Left lung (tissue), 10 donors: ENCODE results near the gene RHOU. TPM values are rescaled to one million over a fixed set of nuclear protein-coding genes. Genes with fewer than 3 reads are reported as not detected.

Source experiments
- ATAC-seq: fragments of 200-7000 bp; cut with Tn5 transposase; one replicate; pipeline ENCODE4 v1.9.1; 2020; ENCODE audit warnings: moderate library complexity
- DNase-seq, 4 donors: peaks; one replicate each; pipeline ENCODE4 v3.0.0-alpha.2; 2013 to 2020
- H3K27ac ChIP-seq, 2 donors: fragments of 200-600 bp; sonication (generic) in 1 of 2; one replicate each; pipeline versions ENCODE4 v1.5.0 to v1.8.0; 2020 to 2021
- H3K27me3 ChIP-seq, 2 donors: fragments of 200-600 bp; sonication (generic) in 1 of 2; one replicate each; pipeline versions ENCODE4 v1.5.0 to v1.8.0; 2020 to 2021
- H3K36me3 ChIP-seq, 2 donors: fragments of 200-600 bp; sonication (generic) in 1 of 2; one replicate each; pipeline versions ENCODE4 v1.5.0 to v1.8.0; 2020 to 2021
- H3K4me1 ChIP-seq, 2 donors: fragments of 200-600 bp; one replicate each; pipeline ENCODE4 v1.8.0; 2021
- H3K4me3 ChIP-seq, 2 donors: fragments of 200-600 bp; sonication (generic) in 1 of 2; one replicate each; pipeline versions ENCODE4 v1.5.0 to v1.8.0; 2020 to 2021; ENCODE audit warnings: mild to moderate bottlenecking in 1 of 2
- H3K9me3 ChIP-seq, 2 donors: fragments of 200-600 bp; sonication (generic) in 1 of 2; one replicate each; pipeline versions ENCODE4 v1.5.0 to v1.8.0; 2020 to 2021
- intact Hi-C, 2 donors: fragments of 100-400 bp; cut with DNase I; formaldehyde crosslinking; loops; one replicate each; pipeline versions ENCODE4 v1.11.2 to v1.14.2; 2022
- polyA plus RNA-seq, 6 donors: library from polyadenylated mRNA; unstranded; fragments of 120-200 nt; gene quantifications; one replicate each; pipeline ENCODE4 v1.2.1, GENCODE V29; 2013; ENCODE audit not compliant: insufficient read length in 6 of 6
- total RNA-seq, 2 donors: library from RNA; stranded (reverse); fragmentation: NEBNext Ultra II Directional; extraction: Animal tissue kit (Norgen Biotek cat#: 25700); gene quantifications; one replicate each; pipeline ENCODE4 v1.2.1, GENCODE V29; 2021
- TF ChIP-seq, protein P1 (sequence below), 2 donors: fragments of 200-600 bp; sonication (generic) in 1 of 2; IDR thresholded peaks; one replicate each; pipeline versions ENCODE4 v1.5.0 to v1.8.0; 2021; ENCODE audit warnings: antibody characterized with exemption in 2 of 2
- donor health status: DM: no; HTN: yes; CAD: no.
- donor health status: DM: no; HTN: no; CAD: no.

The RHOU gene
- total and polyA plus RNA-seq, 8 donors = 18.1 to 69.4 (median 59.7) TPM

DNA sequence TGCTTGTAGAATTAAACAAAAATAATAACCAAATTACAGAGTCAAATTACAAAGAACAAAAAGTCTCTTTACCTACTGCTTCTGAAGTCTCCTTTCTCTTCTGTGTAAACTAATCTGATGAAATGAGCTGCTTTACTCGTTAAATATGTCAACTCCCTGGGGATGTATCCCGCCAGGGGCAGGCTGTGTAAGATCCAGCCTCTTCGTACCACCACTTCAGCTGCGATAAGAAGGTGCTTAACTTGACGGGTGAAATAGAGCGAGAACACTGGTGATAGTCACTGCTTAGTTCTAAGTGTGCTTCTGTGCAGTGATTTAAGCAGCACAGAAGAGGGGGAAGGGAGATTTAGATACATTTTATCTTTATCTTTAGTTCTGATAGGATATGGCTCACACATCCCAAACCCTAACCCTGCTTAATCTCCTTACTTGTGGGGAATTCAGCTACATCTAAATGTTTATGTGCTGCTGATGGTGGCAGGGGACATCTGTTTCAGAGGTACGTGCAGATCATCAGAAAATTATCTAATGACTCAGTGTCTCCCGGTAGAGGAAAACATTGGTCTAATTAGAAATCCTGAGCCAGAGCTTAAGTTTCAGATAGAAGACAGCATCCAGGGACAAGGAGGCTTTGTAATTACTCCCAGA is 46.0 kb downstream of the RHOU start:
- DNase-seq (peak in 1 of 4 donors; percentile 49), ATAC-seq (peak; percentile 89)
- Histone ChIP-seq H3K27ac (no peak overlapping the region), H3K36me3 (no peaks in the 10 kb centered on the region), H3K27me3 (no peaks in the 10 kb centered on the region), H3K4me3 (no peak overlapping the region), H3K4me1 (peaks cover 0 to 22% of the 10 kb centered on the region in 2 donors), H3K9me3 (no peaks in the 10 kb centered on the region)
- intact Hi-C loops = no loop called here
- TF ChIP-seq, protein P1, sequence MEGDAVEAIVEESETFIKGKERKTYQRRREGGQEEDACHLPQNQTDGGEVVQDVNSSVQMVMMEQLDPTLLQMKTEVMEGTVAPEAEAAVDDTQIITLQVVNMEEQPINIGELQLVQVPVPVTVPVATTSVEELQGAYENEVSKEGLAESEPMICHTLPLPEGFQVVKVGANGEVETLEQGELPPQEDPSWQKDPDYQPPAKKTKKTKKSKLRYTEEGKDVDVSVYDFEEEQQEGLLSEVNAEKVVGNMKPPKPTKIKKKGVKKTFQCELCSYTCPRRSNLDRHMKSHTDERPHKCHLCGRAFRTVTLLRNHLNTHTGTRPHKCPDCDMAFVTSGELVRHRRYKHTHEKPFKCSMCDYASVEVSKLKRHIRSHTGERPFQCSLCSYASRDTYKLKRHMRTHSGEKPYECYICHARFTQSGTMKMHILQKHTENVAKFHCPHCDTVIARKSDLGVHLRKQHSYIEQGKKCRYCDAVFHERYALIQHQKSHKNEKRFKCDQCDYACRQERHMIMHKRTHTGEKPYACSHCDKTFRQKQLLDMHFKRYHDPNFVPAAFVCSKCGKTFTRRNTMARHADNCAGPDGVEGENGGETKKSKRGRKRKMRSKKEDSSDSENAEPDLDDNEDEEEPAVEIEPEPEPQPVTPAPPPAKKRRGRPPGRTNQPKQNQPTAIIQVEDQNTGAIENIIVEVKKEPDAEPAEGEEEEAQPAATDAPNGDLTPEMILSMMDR (IDR thresholded peaks at IDR 0.05) = no peak

DNA sequence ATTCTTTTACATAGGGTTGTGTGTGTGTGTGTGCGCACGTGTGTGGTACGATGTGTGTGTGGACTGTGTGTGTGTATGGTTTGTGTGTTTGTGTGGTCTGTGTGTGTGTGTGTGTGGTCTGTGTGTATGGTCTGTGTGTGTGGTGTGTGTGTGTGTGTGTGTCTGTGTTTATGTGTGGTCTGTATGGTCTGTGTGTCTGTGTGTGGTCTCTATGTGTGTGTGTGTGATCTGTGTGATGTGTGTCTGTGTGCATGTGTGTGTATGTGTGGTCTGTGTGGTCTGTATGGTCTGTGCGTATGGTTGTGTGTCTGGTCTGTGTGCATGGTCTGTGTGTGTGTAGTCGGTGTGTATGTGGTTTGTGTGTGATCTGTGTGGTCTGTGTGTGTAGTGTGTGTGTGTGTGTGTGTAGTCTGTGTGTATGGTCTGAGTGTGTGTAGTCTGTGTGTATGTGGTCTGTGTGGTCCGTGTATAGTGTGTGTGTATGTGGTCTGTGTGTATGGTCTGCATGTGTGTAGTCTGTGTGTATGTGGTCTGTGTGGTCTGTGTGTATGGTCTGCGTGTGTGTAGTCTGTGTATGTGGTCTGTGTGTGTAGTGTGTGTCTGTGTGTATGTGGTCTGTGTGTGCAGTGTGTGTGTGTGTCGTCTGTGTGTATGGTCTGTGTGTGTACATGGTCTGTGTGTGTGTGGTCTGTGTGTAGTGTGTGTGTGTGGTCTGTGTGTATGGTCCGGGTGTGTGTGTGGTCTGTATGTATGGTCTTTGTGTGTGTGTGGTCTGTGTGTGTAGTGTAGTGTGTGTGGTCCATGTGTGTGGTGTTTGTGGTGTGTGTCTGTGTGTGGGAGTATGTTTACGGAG is 46.8 kb downstream of the RHOU start:
- H3K4me3 ChIP-seq = no peak overlapping the region
- H3K27ac ChIP-seq = no peak overlapping the region
- no peaks in the 10 kb centered on the region for H3K9me3 ChIP-seq
- intact Hi-C loops = no loop called here
- H3K4me1 ChIP-seq = peaks cover 0 to 22% of the 10 kb centered on the region in 2 donors
- TF ChIP-seq, protein P1 (IDR thresholded peaks at IDR 0.05) = no peak
- no peaks in the 10 kb centered on the region for H3K27me3 ChIP-seq
- no peaks in the 10 kb centered on the region for H3K36me3 ChIP-seq
- DNase-seq (no peak), ATAC-seq (no peak)

DNA sequence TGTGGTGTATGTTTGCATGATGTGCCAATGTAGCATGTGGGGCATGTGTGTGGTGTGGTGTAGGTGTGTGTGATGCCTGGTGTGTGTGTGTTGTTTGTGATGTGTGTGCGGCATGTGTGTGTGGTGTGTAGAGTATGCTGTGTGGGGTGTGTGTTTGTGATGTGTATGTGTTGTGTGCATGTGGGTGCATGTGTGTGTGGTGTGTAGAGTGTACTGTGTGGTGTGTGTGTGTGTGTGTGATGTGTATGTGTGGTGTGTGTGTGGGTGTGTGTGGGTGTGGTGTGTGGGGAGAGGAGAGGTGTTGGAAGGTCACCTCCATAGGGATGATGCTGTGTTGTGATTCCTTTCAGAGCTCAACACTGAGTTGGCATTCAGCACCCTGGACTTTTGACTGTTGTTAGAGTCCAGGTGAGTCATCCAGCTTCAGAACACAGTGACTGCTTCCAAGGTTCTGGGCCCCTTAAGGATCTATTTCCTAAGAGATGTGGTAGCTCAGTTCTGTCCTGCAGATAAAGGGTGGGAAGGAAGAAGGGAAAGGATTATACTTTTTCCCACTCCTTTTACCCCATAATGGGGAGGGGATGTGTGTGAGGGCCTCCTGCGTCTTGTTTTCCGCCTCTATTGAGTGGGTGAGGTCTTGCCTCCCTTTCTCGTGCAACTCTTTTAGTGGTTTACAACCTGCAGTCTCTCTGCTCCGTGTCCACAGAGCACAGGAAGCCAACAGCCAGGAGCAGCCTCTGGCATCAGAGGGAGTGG is 47.6 kb downstream of the RHOU start:
- Histone ChIP-seq H3K27ac (no peak overlapping the region), H3K36me3 (no peaks in the 10 kb centered on the region), H3K4me1 (peaks cover 0 to 22% of the 10 kb centered on the region in 2 donors), H3K27me3 (no peaks in the 10 kb centered on the region), H3K4me3 (no peak overlapping the region), H3K9me3 (no peaks in the 10 kb centered on the region)
- TF ChIP-seq, protein P1 (IDR thresholded peaks at IDR 0.05) = no peak
- intact Hi-C loops = no loop called here
- ATAC-seq = peak; percentile 58
- DNase-seq = no peak

DNA sequence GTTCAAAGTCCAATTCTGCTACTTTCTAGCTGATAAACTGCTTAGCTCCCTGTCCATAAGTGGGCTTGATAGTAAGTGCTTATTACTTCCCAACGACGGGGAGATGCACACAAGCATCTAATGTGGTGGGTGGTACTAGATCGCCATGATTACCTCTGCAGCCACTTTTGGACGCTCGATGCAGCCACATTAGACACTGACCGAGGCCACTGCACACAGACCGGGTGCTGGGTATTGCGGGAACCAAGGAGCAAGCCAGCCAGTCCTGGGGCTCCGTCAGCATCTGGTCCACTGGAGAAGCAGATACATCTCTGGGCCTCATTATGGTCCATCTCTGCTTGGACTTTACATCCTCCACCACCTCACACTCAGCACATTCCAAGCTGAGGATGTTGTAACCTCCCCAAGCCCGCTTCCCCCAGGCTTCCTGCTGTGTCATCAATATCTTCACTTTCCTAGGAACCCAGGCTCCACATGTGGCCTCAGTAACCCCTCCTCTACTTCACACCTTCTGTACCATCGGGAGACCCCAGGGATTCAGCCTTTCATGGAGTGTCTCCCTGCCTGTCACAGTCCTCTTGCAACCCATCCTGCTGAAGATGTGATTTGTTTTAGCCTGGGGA is 48.2 kb downstream of the RHOU start:
- H3K4me3 ChIP-seq = no peak overlapping the region
- TF ChIP-seq, protein P1 (IDR thresholded peaks at IDR 0.05) = no peak
- no peaks in the 10 kb centered on the region for H3K27me3 ChIP-seq
- no peak overlapping the region for H3K27ac ChIP-seq
- intact Hi-C loops = no loop called here
- no peak for DNase-seq
- H3K9me3 ChIP-seq = no peaks in the 10 kb centered on the region
- no peak for ATAC-seq
- H3K4me1 ChIP-seq = peaks cover 0 to 15% of the 10 kb centered on the region in 2 donors
- no peaks in the 10 kb centered on the region for H3K36me3 ChIP-seq
